ENCODE data around the gene DNMT3B.
A peak's percentile ranks its signal among the peaks of the same experiment; 100 is the strongest.
"Not testable (repeated sequence)": the region's sequence is repeated elsewhere in the genome, so short reads cannot be mapped to it uniquely, and the experiment has no call there.

The DNMT3B gene

GRCh38 chr20:32761831-32762753 lies at the start of gene DNMT3B:
Gene DNMT3B (plus strand): TSS chr20:32762385. CDS start chr20:32780324, 17,939 bp downstream.
- Histone ChIP-seq H3K27me3 (ENCODE audit: control insufficient read depth, insufficient read depth, low read length) (no peaks in the 10 kb centered on the region), H3K4me3 (ENCODE audit: low read length) (peak within 1 kb of the TSS; percentile 77), H3K9me3 (ENCODE audit: control insufficient read depth, low read length) (no peaks in the 10 kb centered on the region), H3K36me3 (ENCODE audit: control insufficient read depth, insufficient read depth, low read length) (no peaks in the 10 kb centered on the region), H3K4me1 (ENCODE audit: control insufficient read depth, insufficient read depth, low read length) (peaks cover 11% of the 10 kb centered on the region), H3K9ac (ENCODE audit: low read length) (peak within 1 kb of the TSS; percentile 78)

GRCh38 chr20:32718749-32719348 lies 43.3 kb upstream of the DNMT3B start:
- H3K9me3 ChIP-seq (ENCODE audit: control insufficient read depth, low read length): no peaks in the 10 kb centered on the region
- H3K36me3 ChIP-seq (ENCODE audit: control insufficient read depth, insufficient read depth, low read length): no peaks in the 10 kb centered on the region
- no peak overlapping the region for H3K9ac ChIP-seq (ENCODE audit: low read length)
- no peaks in the 10 kb centered on the region for H3K27me3 ChIP-seq (ENCODE audit: control insufficient read depth, insufficient read depth, low read length)
- no peaks in the 10 kb centered on the region for H3K4me1 ChIP-seq (ENCODE audit: control insufficient read depth, insufficient read depth, low read length)
- no peak overlapping the region for H3K4me3 ChIP-seq (ENCODE audit: low read length)

DNA sequence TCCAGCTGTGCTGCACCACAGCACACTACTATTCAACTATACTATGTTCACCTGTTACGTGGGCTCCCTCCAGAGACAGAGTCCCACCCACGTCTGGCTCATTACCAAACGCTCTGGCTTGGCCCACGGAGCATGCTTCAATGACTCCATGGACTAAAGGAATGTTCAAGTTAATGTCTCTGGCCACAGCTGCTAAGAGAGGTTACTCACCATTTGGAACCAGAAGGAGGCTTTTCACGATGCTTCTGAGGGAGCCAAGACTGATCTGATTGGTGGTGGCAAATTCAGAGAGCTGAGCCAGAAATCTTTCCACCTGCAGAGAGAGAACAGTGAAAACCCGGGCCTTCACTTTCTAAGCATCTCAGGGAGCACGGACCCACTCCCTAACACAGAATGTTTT lies 34.5 kb upstream of the DNMT3B start:
- Histone ChIP-seq H3K9me3 (ENCODE audit: control insufficient read depth, low read length) (no peaks in the 10 kb centered on the region), H3K36me3 (ENCODE audit: control insufficient read depth, insufficient read depth, low read length) (no peaks in the 10 kb centered on the region), H3K9ac (ENCODE audit: low read length) (no peak overlapping the region), H3K4me3 (ENCODE audit: low read length) (no peak overlapping the region), H3K27me3 (ENCODE audit: control insufficient read depth, insufficient read depth, low read length) (no peaks in the 10 kb centered on the region), H3K4me1 (ENCODE audit: control insufficient read depth, insufficient read depth, low read length) (peaks cover 7% of the 10 kb centered on the region)

DNA sequence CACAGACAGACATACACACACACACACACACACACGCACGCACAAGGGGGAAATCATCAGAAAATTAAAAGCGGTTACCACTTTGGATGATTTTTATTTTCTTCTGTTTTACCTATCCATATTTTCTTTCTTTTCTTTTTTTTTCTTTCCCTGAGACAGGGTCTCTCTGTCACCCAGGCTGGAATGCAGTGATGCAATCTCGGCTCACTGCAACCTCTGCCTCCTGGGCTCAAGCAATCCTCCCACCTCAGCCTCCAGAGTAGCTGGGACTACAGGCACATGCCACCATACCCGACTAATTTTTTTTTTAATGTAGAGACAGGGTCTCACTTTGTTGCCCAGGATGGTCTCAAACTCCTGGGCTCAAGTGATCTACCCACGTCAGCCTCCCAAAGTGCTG lies 33.8 kb upstream of the DNMT3B start:
- not testable (repeated sequence) for H3K9ac ChIP-seq (ENCODE audit: low read length); H3K4me1 ChIP-seq (ENCODE audit: control insufficient read depth, insufficient read depth, low read length); H3K4me3 ChIP-seq (ENCODE audit: low read length); H3K27me3 ChIP-seq (ENCODE audit: control insufficient read depth, insufficient read depth, low read length); H3K36me3 ChIP-seq (ENCODE audit: control insufficient read depth, insufficient read depth, low read length); H3K9me3 ChIP-seq (ENCODE audit: control insufficient read depth, low read length)

GRCh38 chr20:32729334-32729733 lies 32.9 kb upstream of the DNMT3B start:
- not testable (repeated sequence) for H3K9me3 ChIP-seq (ENCODE audit: control insufficient read depth, low read length); H3K4me3 ChIP-seq (ENCODE audit: low read length)

DNA sequence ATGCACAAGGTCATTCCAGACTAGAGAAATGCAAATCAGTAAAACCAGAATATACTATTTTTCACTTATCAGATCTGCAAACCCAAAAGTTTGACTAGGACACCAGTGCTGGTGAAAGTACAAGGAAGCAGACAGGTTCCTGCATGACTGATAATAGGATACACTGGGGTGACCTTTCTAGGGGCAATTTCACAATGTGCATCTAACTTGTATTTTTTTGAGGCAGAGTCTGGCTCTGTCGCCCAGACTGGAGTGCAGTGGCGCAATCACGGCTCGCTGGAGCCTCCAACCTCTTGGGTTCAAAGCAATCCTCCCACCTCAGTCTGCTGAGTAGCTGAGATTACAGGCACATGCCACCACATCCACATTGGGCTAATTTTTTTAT lies 30.3 kb upstream of the DNMT3B start:
- no peaks in the 10 kb centered on the region for H3K36me3 ChIP-seq (ENCODE audit: control insufficient read depth, insufficient read depth, low read length)
- no peak overlapping the region for H3K9ac ChIP-seq (ENCODE audit: low read length)
- no peak overlapping the region for H3K4me3 ChIP-seq (ENCODE audit: low read length)
- H3K4me1 ChIP-seq (ENCODE audit: control insufficient read depth, insufficient read depth, low read length): peaks cover 7% of the 10 kb centered on the region
- H3K27me3 ChIP-seq (ENCODE audit: control insufficient read depth, insufficient read depth, low read length): no peaks in the 10 kb centered on the region
- no peaks in the 10 kb centered on the region for H3K9me3 ChIP-seq (ENCODE audit: control insufficient read depth, low read length)

More at GRCh38 chr20:32729334-32729733, 32.9 kb upstream of the DNMT3B start:
- not testable (repeated sequence) for H3K9ac ChIP-seq (ENCODE audit: low read length); H3K36me3 ChIP-seq (ENCODE audit: control insufficient read depth, insufficient read depth, low read length); H3K27me3 ChIP-seq (ENCODE audit: control insufficient read depth, insufficient read depth, low read length); H3K4me1 ChIP-seq (ENCODE audit: control insufficient read depth, insufficient read depth, low read length)

DNA sequence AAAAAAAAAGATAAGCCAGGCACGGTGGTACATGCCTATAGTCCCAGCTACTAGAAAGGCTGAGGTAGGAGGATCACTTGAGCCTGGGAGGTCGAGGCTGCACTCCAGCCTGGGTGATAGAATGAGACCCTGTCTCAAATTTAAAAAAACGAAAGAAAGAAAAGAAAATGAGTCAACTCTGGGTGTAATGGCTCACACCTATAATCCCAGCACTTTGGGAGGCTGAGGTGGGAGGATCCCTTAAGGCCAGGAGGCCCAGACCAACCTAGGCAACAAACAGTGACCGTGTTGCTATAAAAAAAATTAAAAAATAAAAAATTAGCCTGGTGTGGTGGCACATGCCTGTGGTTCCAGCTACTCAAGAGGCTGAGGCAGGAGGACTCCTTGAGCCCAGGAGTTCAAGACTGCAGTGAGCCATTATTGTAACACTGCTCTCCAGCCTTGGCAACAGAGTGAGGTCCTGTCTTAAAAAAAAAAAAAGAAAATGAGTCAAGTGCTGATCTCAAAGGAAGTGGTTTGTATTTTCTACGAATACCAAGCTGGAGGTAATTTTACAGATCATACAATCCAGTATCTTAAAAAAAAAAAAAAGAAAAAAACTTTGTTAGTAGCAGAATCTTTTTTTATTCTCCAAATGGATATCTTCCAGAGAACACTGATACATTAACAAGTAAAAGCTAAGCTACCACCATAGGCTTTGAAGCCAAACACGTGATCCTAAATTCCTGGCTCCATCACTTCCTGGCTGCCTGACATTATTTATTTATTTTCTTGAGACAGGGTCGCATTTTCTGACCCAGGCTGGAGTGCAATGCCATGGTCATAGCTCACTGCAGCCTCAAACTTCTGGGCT lies 24.6 kb upstream of the DNMT3B start:
- H3K4me1 ChIP-seq (ENCODE audit: control insufficient read depth, insufficient read depth, low read length): peaks cover 6% of the 10 kb centered on the region
- no peak overlapping the region for H3K4me3 ChIP-seq (ENCODE audit: low read length)
- H3K9ac ChIP-seq (ENCODE audit: low read length): no peak overlapping the region
- H3K36me3 ChIP-seq (ENCODE audit: control insufficient read depth, insufficient read depth, low read length): no peaks in the 10 kb centered on the region
- no peaks in the 10 kb centered on the region for H3K27me3 ChIP-seq (ENCODE audit: control insufficient read depth, insufficient read depth, low read length)
- H3K9me3 ChIP-seq (ENCODE audit: control insufficient read depth, low read length): no peaks in the 10 kb centered on the region

- Histone ChIP-seq H3K4me3 (ENCODE audit: low read length) (no peak overlapping the region), H3K36me3 (ENCODE audit: control insufficient read depth, insufficient read depth, low read length) (no peaks in the 10 kb centered on the region), H3K9ac (ENCODE audit: low read length) (no peak overlapping the region), H3K4me1 (ENCODE audit: control insufficient read depth, insufficient read depth, low read length) (peaks cover 14% of the 10 kb centered on the region), H3K9me3 (ENCODE audit: control insufficient read depth, low read length) (no peaks in the 10 kb centered on the region), H3K27me3 (ENCODE audit: control insufficient read depth, insufficient read depth, low read length) (no peaks in the 10 kb centered on the region)
Observed at GRCh38 chr20:32741151-32741550, 21.0 kb upstream of the DNMT3B start.

DNA sequence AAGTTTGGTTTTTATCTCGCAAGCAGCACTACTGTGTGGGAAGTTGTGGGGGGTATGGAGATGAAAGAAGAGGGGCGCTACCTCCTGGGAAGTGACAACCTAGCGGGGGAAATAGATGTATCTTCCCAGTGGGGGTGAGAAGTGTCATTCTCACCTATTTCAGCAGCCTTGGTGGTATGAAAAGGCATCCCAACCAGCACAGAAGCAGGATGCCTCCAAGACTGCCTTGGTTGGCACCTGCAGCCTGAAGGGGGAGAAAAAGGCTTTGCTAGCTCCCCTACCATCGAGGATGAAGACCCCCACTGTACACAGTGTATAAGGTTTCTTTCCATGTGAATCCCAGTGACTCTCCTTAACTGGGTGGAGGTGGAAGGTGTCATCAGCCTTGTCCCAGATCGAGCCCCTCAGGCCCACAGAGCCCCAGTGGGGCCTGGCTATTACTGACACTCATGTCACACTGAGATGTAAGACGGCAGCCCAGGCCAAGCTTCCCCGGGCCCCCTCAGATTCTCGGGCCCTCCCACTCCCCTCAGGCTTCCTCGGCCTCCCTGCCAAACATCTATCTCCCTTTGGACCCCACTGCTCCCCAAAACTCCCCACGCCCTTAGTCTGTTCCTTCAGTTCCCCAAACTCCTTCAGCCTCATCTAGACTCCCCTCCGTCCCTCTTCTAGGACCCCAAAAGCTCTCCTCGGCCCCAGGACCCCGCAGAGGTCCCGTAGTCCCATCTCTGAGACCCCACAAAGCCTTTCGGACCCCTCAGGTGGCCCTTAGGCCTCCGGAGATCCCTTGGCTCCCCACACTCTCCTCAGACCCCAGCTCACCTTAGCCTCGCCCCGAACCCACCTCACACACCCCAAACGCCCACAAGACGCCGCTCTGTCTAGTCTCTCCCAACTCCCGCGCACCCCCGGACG lies 19.6 kb upstream of the DNMT3B start:
- Histone ChIP-seq H3K36me3 (ENCODE audit: control insufficient read depth, insufficient read depth, low read length) (no peaks in the 10 kb centered on the region), H3K4me1 (ENCODE audit: control insufficient read depth, insufficient read depth, low read length) (peaks cover 14% of the 10 kb centered on the region), H3K27me3 (ENCODE audit: control insufficient read depth, insufficient read depth, low read length) (no peaks in the 10 kb centered on the region), H3K4me3 (ENCODE audit: low read length) (peak overlapping the region; percentile 77), H3K9ac (ENCODE audit: low read length) (peak overlapping the region; percentile 97), H3K9me3 (ENCODE audit: control insufficient read depth, low read length) (no peaks in the 10 kb centered on the region)

DNA sequence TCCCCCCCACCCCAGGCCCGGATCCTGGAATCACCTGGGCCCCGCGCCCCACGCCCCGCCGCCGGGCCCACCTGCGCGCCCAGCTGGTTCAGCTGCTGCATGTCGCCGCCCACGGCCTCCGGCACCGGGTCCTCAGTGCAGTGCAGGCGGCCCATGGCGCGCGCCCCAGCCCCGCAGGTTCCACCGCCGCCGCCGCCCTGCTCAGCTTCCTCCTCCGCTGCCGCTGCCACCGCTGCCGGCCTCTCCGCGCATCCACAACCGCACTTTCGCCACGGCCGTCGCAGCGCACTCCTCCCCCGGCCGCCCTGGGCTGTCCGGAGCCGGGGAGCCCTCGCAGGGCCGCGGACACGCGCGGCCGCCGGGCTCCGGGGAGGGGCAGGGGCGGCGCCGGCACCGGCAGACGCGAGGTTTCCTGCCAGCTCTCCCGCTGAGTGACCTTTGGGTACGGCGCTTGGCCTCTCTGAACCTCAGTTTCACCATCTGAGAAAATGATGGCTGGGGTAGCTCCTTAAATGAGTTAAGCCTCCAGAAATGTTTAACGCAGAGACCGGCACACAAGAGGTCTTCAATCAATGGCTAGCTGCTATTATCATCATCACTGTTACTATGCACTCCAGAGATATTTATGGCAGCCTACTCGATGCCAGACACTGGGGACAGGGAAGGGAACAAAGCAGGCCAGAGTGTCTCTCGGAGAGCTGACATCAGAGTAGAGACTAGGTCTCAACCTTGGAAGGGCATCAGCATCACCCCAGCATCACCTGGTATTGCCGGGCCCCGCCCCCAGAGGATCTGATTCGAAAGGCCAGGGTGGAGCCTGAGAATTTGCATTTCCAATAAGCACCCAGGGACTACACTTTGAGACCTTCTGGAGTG lies 18.7 kb upstream of the DNMT3B start, which contains the start of gene COMMD7:
Gene COMMD7, minus strand, starts transcription at position 231 of the 876 bp plus-strand sequence. Its CDS starts 76 bp downstream, at position 155.
- H3K9me3 ChIP-seq (ENCODE audit: control insufficient read depth, low read length): no peaks in the 10 kb centered on the region
- H3K36me3 ChIP-seq (ENCODE audit: control insufficient read depth, insufficient read depth, low read length): no peaks in the 10 kb centered on the region
- peak within 1 kb of the TSS; percentile 97 for H3K9ac ChIP-seq (ENCODE audit: low read length)
- H3K27me3 ChIP-seq (ENCODE audit: control insufficient read depth, insufficient read depth, low read length): no peaks in the 10 kb centered on the region
- H3K4me1 ChIP-seq (ENCODE audit: control insufficient read depth, insufficient read depth, low read length): peaks cover 14% of the 10 kb centered on the region
- peak within 1 kb of the TSS; percentile 77 for H3K4me3 ChIP-seq (ENCODE audit: low read length)

Measured in mucosa of stomach (tissue), 1 donor.